GM18909 (cell line): ENCODE results near the gene KCNN1.

Experiments
- ATAC-seq: cut with Tn5 transposase; IDR thresholded peaks from one replicate; pipeline ENCODE4 v1.9.1; 2021; ENCODE audit warnings: mild to moderate bottlenecking; ENCODE audit not compliant: unreplicated experiment, poor library complexity

KCNN1 gene

GRCh38 chr19:17946965-17947784 is 19.7 kb upstream of the KCNN1 start:
- peak; percentile 24 for ATAC-seq

- peak; percentile 60 for ATAC-seq
Measured at GRCh38 chr19:17947815-17948513, 18.9 kb upstream of the KCNN1 start.

- ATAC-seq, result no peak
Measured at GRCh38 chr19:17948514-17948900, 18.4 kb upstream of the KCNN1 start.

- ATAC-seq, result no peak
Measured at GRCh38 chr19:17948931-17949930, 17.7 kb upstream of the KCNN1 start.

- no peak for ATAC-seq
Measured at GRCh38 chr19:17949956-17950309, 17.0 kb upstream of the KCNN1 start.

GRCh38 chr19:17950310-17951156 is 16.4 kb upstream of the KCNN1 start:
- no peak for ATAC-seq

GRCh38 chr19:17951157-17951989 is 15.5 kb upstream of the KCNN1 start:
- ATAC-seq, result no peak

GRCh38 chr19:17951990-17952976 is 14.6 kb upstream of the KCNN1 start:
- no peak for ATAC-seq

GRCh38 chr19:17953316-17953801 is 13.5 kb upstream of the KCNN1 start:
- ATAC-seq, result no peak

GRCh38 chr19:17953869-17954268 is 13.0 kb upstream of the KCNN1 start:
- no peak for ATAC-seq

- no peak for ATAC-seq
Measured at GRCh38 chr19:17954401-17954800, 12.5 kb upstream of the KCNN1 start.

GRCh38 chr19:17957149-17957849 is 9.6 kb upstream of the KCNN1 start:
- no peak for ATAC-seq

- no peak for ATAC-seq
Measured at GRCh38 chr19:17957885-17958284, 9.0 kb upstream of the KCNN1 start.

- ATAC-seq, result no peak
Measured at GRCh38 chr19:17963936-17964691, 2.8 kb upstream of the KCNN1 start.

GRCh38 chr19:17965370-17966128 is 1.4 kb upstream of the KCNN1 start:
- no peak for ATAC-seq

GRCh38 chr19:17966129-17966483 is 801 bp upstream of the KCNN1 start:
- no peak for ATAC-seq
